PC-3 (cell line): ENCODE results near the gene MAP3K20. TPM values are rescaled to one million over a fixed set of nuclear protein-coding genes. Genes with fewer than 3 reads are reported as not detected.
"Not testable (repeated sequence)": the region's sequence is repeated elsewhere in the genome, so short reads cannot be mapped to it uniquely, and the experiment has no call there.

ENCODE experiments used
- ATAC-seq: fragments of 200-7000 bp; cut with Tn5 transposase; 2 replicates; pipeline ENCODE4 v1.9.1; 2020; ENCODE audit warnings: mild to moderate bottlenecking, moderate library complexity
- BruUV-seq: library from RNA; stranded (reverse); fragments of 400-500 nt; replicated peaks from 2 replicates; lab custom pipeline; 2021; lab: Mats Ljungman, UMichigan
- CTCF ChIA-PET: fragments of 300-600 bp; sonication (Branson Sonifier 250); formaldehyde crosslinking; loops from one replicate; lab custom pipeline; 2022; ENCODE audit warnings: antibody characterized with exemption; lab: Charles Lee
- POLR2A ChIA-PET: fragments of 300-600 bp; sonication (Branson Sonifier 250); formaldehyde crosslinking; loops from one replicate; lab custom pipeline; 2022; ENCODE audit warnings: antibody characterized with exemption; ENCODE audit not compliant: unreplicated experiment; lab: Charles Lee
- DNase-seq: peaks from one replicate; pipeline ENCODE4 v3.0.0-alpha.2; 2015
- H2AFZ ChIP-seq: fragments of 300-600 bp; sonication (generic); 2 replicates; pipeline ENCODE4 v1.6.0; 2016; ENCODE audit warnings: antibody characterized with exemption, low read length
- H3F3A ChIP-seq: fragments of 300-600 bp; sonication (generic); one replicate; pipeline ENCODE4 v1.6.0; 2017; ENCODE audit warnings: antibody characterized with exemption, low read length, control low read depth, mild to moderate bottlenecking; ENCODE audit not compliant: unreplicated experiment
- H3K27ac ChIP-seq: fragments of 300-600 bp; sonication (generic); 2 replicates; pipeline ENCODE4 v1.5.1; 2016; ENCODE audit warnings: mild to moderate bottlenecking, low read length
- H3K27me3 ChIP-seq: fragments of 300-600 bp; sonication (generic); 2 replicates; pipeline ENCODE4 v1.6.1; 2016; ENCODE audit warnings: low read length, mixed read lengths
- H3K36me3 ChIP-seq: fragments of 300-600 bp; sonication (generic); 2 replicates; pipeline ENCODE4 v1.6.1; 2016; ENCODE audit warnings: low read depth, mixed run types, low read length, mixed read lengths
- H3K4me1 ChIP-seq: fragments of 300-600 bp; sonication (generic); 2 replicates; pipeline ENCODE4 v1.5.1; 2016; ENCODE audit warnings: low read length; ENCODE audit not compliant: insufficient read depth
- H3K4me2 ChIP-seq: fragments of 300-600 bp; sonication (generic); 2 replicates; pipeline ENCODE4 v1.6.0; 2016; ENCODE audit warnings: low read length
- H3K4me3 ChIP-seq: fragments of 300-600 bp; sonication (generic); 2 replicates; pipeline ENCODE4 v1.5.1; 2016; ENCODE audit warnings: mild to moderate bottlenecking, low read length, mixed read lengths
- H3K79me2 ChIP-seq: fragments of 300-600 bp; sonication (generic); 2 replicates; pipeline ENCODE4 v1.6.1; 2017; ENCODE audit warnings: low read length, mixed read lengths
- H3K9ac ChIP-seq: fragments of 300-600 bp; sonication (generic); 2 replicates; pipeline ENCODE4 v1.6.0; 2016; ENCODE audit warnings: mild to moderate bottlenecking, low read length
- H3K9me2 ChIP-seq: fragments of 300-600 bp; sonication (generic); replicated peaks from 2 replicates; pipeline ENCODE4 v1.6.1; 2016; ENCODE audit warnings: mixed run types, low read length, mixed read lengths
- H3K9me3 ChIP-seq: fragments of 300-600 bp; sonication (generic); 2 replicates; pipeline ENCODE4 v1.6.1; 2016; ENCODE audit warnings: low read length, mixed read lengths
- H4K20me1 ChIP-seq: fragments of 300-600 bp; sonication (generic); 2 replicates; pipeline ENCODE4 v1.6.1; 2016; ENCODE audit warnings: low read length, mixed read lengths
- CTCF ChIP-seq: fragments of 300-600 bp; sonication (generic); conservative IDR thresholded peaks from 2 replicates; pipeline ENCODE4 v1.5.1; 2017; ENCODE audit warnings: antibody characterized with exemption, low read depth, mild to moderate bottlenecking, low read length
- EZH2 ChIP-seq: fragments of 300-600 bp; sonication (generic); IDR thresholded peaks from one replicate; pipeline ENCODE4 v1.6.1; 2017; ENCODE audit warnings: antibody characterized with exemption, mild to moderate bottlenecking, low read length; ENCODE audit not compliant: unreplicated experiment
- EZH2phosphoT487 ChIP-seq: fragments of 300-600 bp; sonication (generic); IDR thresholded peaks from 2 replicates; pipeline ENCODE4 v1.6.1; 2018; ENCODE audit warnings: mild to moderate bottlenecking, antibody characterized with exemption, low read length, borderline replicate concordance
- intact Hi-C: fragments of 100-400 bp; cut with micrococcal nuclease; formaldehyde crosslinking; loops from 2 replicates; pipeline ENCODE4 v1.9.0; 2023
- total RNA-seq: library from RNA; depleted of rRNA; stranded (reverse); fragments of >200 nt; gene quantifications from 2 replicates; pipeline ENCODE4 v1.2.3, GENCODE V29; 2014

MAP3K20 gene
- total RNA-seq, 1 experiment from 2014 or later, result 29.8 TPM

DNA sequence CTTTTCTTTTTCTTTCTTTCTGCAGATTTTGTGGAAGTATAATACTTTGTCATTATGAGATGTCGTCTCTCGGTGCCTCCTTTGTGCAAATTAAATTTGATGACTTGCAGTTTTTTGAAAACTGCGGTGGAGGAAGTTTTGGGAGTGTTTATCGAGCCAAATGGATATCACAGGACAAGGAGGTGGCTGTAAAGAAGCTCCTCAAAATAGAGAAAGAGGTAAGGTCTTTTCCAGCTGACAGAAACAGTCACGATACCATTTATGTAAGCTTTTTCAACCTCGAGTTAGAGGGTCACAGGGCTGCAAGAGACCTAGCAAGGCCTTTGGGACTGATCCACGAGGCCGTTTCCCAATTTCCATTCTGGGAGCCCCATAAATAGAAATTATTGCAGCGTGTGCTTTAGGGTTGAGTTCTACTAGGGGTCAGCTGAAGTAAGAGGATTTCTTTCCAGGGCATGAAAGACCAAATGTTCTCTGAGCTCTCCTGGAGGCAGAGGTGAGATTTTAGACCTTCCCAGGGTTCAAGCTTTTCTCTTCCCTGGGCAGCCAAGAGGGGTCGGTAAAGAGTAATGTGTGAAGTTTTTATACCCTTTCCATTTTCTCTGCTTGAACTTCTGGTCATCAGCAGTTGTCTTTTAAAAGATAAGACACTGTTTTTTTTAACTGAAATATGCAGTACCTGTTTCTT, 15.5 kb downstream of the MAP3K20 start:
- intact Hi-C loops, result no loop called here
- no peak for ATAC-seq
- Histone ChIP-seq H3K4me2 (no peak overlapping the region), H3K4me1 (peaks cover 26% of the 10 kb centered on the region), H3K79me2 (peaks cover 58% of the 10 kb centered on the region), H3K9me3 (no peaks in the 10 kb centered on the region), H3K4me3 (no peak overlapping the region), H4K20me1 (no peaks in the 10 kb centered on the region), H3K36me3 (peaks cover 22% of the 10 kb centered on the region; the same call in 1 of the 2 replicates), H3F3A (no peaks in the 10 kb centered on the region), H3K9ac (no peak overlapping the region), H3K27ac (no peak overlapping the region), H3K27me3 (no peaks in the 10 kb centered on the region), H2AFZ (no peak overlapping the region), H3K9me2 (no peaks in the 10 kb centered on the region)
- no peak for DNase-seq
- no TSS peak for BruUV-seq
- POLR2A ChIA-PET, result no interaction called here
- TF ChIP-seq CTCF (no peak; the same call in 1 of the 2 replicates), EZH2 (no peak), EZH2phosphoT487 (no peak)
- CTCF ChIA-PET, result no interaction called here

GRCh38 chr2:173091910-173092309, 16.3 kb downstream of the MAP3K20 start:
- Histone ChIP-seq H3K9ac (no peak overlapping the region), H4K20me1 (no peaks in the 10 kb centered on the region), H3K27ac (no peak overlapping the region), H3F3A (no peaks in the 10 kb centered on the region), H3K9me3 (no peaks in the 10 kb centered on the region), H3K36me3 (peaks cover 24% of the 10 kb centered on the region), H3K27me3 (no peaks in the 10 kb centered on the region), H3K9me2 (no peaks in the 10 kb centered on the region), H2AFZ (no peak overlapping the region), H3K79me2 (peaks cover 51% of the 10 kb centered on the region), H3K4me3 (no peak overlapping the region), H3K4me1 (peaks cover 18% of the 10 kb centered on the region), H3K4me2 (no peak overlapping the region)
- no TSS peak for BruUV-seq
- TF ChIP-seq EZH2phosphoT487 (no peak), CTCF (no peak)
- no peak for ATAC-seq
- ChIA-PET POLR2A (no interaction called here), CTCF (no interaction called here)
- intact Hi-C loops, result no loop called here
- no peak for DNase-seq

DNA sequence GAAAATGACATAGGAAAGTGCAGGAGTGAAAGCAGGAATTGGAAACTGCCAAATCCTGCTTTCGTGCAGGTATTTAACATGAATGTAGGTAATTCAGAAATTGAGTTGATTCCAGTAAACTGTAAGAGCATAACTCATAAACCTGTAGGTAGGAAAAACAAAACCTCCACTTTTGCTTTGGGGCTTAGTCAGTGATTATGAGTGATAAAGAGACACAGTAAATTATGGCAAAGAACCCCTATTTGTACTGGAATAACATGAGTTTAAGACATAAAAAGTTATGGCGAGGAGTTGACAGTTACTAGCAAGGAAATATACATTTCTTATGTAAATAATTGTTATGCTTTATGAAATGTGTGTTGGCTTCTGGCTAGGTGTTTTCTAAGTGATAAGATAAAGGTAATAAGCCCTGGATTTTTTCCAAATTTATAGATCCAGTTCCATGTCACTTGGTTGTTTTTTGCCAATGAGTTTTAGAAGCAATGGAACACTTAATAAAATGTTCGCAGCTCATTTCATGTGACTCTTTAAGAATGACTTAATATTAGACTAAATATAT, 17.3 kb downstream of the MAP3K20 start:
- no peak overlapping the region for H3K27ac ChIP-seq
- ChIA-PET CTCF (no interaction called here), POLR2A (no interaction called here)
- no peaks in the 10 kb centered on the region for H4K20me1 ChIP-seq
- intact Hi-C loops, result no loop called here
- H3F3A ChIP-seq, result no peaks in the 10 kb centered on the region
- no peaks in the 10 kb centered on the region for H3K9me3 ChIP-seq
- H3K79me2 ChIP-seq, result peaks cover 41% of the 10 kb centered on the region
- no peaks in the 10 kb centered on the region for H3K9me2 ChIP-seq
- H3K4me1 ChIP-seq, result peaks cover 8% of the 10 kb centered on the region
- H3K4me2 ChIP-seq, result no peak overlapping the region
- no peak for DNase-seq
- no peak overlapping the region for H3K9ac ChIP-seq
- no peak overlapping the region for H3K4me3 ChIP-seq
- no peak overlapping the region for H2AFZ ChIP-seq
- TF ChIP-seq CTCF (no peak), EZH2 (no peak), EZH2phosphoT487 (no peak)
- H3K27me3 ChIP-seq, result no peaks in the 10 kb centered on the region
- H3K36me3 ChIP-seq, result peaks cover 24% of the 10 kb centered on the region
- no TSS peak for BruUV-seq
- no peak for ATAC-seq

DNA sequence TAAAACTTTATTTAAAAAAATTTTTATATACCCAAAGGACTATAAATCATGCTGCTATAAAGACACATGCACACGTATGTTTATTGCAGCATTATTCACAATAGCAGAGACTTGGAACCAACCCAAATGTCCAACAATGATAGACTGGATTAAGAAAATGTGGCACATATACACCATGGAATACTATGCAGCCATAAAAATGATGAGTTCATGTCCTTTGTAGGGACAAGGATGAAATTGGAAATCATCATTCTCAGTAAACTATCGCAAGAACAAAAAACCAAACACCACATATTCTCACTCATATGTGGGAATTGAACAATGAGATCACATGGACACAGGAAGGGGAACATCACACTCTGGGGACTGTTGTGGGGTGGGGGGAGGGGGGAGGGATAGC, 18.0 kb downstream of the MAP3K20 start:
- H3K4me3 ChIP-seq, intact Hi-C loops, BruUV-seq, POLR2A ChIA-PET, H3F3A ChIP-seq, DNase-seq, H3K9ac ChIP-seq, H3K27me3 ChIP-seq, H4K20me1 ChIP-seq, H2AFZ ChIP-seq, H3K9me3 ChIP-seq, H3K27ac ChIP-seq, H3K4me2 ChIP-seq, H3K4me1 ChIP-seq, H3K9me2 ChIP-seq, ATAC-seq, CTCF ChIA-PET: not testable (repeated sequence)
- peaks cover 34% of the 10 kb centered on the region for H3K79me2 ChIP-seq
- peaks cover 24% of the 10 kb centered on the region for H3K36me3 ChIP-seq
